DMS153 treated with DMSO at 0.1 percent for 48 hours (cell line): ENCODE measurements around the gene NLN.
"Not testable (repeated sequence)": the region's sequence is repeated elsewhere in the genome, so short reads cannot be mapped to it uniquely, and the experiment has no call there.

ENCODE experiments used
- DNase-seq: peaks from one replicate; lab custom pipeline; 2025; ENCODE audit not compliant: unreplicated experiment; lab: John Stamatoyannopoulos, UW

Gene NLN

DNA sequence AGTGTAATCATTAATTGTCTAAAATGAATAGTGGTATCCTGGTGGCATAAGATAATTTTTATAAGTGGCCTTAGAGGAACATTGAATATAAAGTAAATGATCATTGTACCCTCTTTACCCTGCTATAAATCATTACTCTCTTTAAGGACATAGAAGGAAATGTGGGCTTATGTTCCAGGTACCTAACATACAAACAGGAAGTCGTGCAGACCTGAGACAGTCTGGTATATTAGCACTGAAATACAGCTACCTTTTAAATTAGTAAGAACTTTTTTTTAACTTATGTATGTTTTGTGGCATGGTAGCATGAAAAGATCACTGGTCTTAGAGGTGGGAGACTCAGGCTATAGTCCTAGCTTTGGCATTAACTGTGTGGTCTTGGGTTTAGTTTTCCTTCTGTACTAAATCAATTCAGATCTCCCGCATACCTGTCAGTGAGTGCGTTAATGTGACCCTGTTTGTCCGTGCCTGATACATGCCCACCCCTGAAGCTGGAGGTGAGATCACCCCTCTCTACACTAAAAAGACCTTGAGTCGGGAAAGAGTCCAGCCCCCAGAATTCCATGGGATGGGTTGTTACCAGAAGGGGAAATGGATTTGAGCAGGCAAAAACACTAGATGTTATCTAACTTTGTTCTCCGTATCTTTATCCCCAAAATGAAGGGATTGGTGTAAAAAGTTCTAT lies 145.0 kb downstream of the NLN start:
- DNase-seq: no peak

GRCh38 chr5:65867542-65868195 lies 145.7 kb downstream of the NLN start:
- DNase-seq: no peak

DNA sequence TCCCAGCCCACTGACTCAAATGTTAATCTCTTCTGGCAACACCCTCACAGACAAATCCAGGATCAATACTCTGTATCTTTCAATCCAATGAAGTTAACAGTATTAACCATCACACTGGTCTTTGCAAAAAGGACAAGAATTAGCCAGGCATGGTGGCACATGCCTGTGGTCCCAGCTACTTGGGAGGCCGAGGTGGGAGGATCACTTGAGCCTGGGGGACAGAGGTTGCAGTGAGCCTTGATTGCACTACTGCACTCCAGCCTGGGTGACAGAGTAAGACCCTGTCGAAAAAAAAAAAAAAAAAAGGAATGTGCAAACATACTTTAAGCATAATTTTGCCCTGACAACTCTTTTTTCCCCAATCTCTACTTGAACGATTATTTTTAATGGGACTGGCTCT lies 146.5 kb downstream of the NLN start:
- no peak for DNase-seq

- DNase-seq: no peak
These were observed 149.2 kb downstream of the NLN start for GRCh38 chr5:65871182-65871581.

DNA sequence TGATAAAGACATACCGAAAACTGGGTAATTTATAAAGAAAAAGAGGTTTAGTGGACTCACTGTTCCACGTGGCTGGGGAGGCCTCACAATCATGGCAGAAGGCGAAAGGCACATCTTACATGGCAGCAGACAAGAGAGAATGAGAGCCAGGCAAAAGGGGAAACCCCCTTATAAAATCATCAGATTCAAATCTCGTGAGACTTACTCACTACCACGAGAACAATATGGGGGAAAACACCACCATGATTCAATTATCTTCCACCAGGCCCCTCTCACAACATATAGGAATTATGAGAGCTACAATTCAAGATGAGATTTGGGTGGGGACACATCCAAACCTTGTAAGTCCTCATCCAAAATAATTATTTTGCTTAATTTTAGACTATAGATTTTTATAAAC lies 149.8 kb downstream of the NLN start:
- DNase-seq: not testable (repeated sequence)

DNA sequence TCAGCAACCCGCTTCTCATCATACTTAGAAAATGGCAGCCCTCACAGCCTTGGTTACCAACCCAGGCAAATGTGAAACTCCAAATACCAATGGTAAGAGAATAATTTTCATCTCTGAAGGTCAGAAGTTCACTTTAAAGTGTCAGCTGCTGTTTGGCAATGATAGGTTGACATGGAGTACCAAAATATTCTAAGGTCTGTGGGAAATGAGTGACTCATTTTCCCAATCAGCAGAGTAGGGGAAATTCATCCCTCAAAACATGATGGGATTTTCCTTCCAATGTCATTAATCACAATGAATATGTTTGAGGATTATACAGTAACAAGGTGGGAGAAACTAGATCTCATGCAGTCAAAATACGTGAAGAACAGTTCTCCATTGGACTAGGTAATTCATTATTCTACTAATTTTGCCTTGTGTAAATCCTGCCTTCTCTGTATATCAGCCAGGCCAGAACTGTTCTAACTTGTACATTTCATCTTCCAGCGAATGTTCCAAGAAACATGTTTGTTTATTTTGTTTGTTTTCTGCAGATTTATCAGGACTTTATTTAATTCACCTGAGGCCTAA lies 151.3 kb downstream of the NLN start:
- DNase-seq: no peak

DNA sequence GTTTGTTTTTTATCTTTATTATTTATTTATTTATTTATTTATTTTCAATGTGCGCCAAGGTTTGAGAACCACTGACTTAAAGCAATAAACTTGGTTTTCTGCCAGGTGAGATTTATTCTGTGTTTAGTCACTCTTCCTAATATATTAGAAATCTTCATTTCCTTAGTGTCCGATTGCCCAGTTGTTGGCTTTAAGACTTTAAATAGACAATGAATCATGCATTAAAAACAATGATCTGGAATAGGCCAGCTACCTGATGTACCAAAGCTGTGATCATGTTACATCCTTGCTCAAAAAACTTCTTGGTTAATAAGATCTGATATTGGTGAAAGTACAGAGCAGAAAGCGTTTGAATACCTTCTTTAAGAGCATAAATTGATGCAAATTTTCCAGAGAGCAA lies 152.2 kb downstream of the NLN start:
- no peak for DNase-seq

DNA sequence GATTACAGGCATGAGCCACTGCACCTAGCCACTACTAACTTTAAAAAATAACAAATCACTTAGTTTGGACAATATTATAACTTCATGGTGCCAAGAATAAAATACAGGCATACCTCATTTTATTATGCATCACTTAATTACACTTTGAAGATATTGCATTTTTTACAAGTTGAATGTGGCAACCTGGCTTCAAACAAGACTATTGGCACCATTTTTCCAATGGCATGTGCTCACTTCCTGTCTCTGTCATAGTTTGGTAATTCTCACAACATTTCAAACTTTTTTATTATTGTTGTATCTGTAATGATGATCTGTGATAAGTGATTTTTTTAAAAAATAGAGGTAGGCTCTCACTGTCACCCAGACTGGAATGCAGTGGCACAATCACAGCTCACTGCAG lies 154.5 kb downstream of the NLN start:
- no peak for DNase-seq

DNA sequence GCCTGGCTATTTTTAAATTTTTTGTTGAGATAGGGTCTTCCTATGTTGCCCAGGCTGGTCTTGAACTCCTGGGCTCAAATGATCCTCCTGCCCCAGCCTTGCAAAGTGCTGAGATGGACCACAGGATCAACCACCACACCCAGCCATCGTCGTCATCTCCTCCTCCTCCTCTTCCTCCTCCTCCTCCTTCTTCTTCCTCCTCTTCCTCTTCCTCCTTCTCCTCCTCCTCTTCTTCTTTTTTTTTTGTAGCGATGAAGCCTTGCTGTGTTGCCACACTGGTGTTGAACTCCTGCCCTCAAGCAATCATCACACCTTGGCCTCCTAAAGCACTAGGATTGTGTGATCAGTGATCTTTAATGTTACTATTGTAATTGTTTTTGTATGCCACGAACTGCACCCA lies 155.0 kb downstream of the NLN start:
- DNase-seq: no peak
